ENCODE results near the gene GFM1. TPM values are rescaled to one million over a fixed set of nuclear protein-coding genes. Genes with fewer than 3 reads are reported as not detected.

Gene GFM1
- total RNA-seq, 2 donors from 2014 or later: 41.9 to 50.9 TPM

DNA sequence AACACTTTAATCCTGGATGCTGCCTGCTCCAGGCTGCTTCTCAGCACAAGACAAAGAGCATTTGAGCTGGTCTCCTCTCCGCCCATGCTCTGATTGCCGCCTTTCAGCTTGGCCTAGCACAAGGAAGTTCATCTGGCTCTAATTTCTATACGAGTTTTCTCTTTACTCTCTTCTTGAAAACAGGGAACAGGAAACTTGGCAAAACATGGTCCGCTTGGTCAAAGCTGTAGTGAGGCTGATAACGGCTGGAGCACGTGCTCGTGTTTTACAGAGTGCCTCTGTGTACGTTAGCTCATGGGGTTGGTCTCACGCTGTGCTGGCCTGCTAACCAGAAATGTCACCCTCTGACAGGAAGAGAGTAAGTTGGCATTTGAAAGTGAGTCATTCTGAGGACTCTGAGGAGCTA is 68.8 kb downstream of the GFM1 start:
- intact Hi-C loops (cut with DNase I): no loop called here
- DNase-seq: peak; percentile 78
- ATAC-seq: peak; percentile 72 to 80

DNA sequence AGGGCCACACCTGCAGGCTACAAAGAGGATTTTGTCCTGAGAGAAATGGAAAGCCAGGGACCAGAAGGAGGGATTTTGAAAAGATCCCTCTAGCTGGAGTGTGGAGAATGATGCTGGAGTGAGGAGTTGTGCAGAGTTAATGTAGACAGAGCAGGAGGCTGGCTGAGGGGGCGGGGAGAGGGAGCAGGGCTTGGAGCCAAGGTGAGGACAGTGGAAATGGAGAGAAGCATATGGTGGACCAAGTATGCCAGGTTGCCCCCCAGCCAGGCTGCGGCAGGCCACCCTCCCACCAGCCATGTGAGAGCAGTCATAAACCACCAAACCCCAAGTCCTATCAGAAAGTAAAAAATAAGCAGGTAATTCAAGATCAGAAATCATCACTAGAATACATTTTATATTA is 73.2 kb downstream of the GFM1 start:
- DNase-seq (no peak), ATAC-seq (peak in 1 of 2 donors; percentile 7)
- intact Hi-C loops (cut with DNase I): no loop called here

DNA sequence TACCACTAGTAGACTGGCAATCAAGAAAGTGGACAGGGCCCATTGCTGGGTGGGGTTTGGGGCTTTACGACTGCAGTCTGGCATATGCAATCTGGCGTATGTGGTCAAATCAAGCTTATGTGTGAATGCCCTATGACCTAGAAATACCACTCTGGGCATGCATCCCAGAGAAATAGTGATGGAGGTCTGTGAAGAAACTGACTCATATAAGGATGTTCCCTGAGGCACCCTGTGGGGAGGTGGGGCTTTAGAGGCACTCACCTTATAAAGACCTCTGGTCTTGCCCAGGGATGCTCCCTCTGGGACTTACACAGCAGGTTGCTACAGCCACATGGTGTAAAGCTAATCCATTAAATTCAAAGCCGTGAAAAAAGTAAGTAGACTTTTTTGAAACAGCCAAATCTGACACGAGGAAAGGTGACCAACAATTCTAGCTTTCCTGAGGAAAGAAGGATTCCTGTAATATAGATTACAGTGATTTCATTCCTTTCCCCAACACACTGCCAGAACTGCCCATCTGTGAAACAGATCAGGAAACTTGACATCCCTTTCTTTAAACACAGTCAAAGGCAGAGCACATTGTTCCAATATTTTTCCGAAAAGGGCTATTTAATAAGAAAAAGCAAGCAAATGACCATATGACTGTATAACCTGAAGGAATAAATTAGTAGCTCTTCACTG is 74.3 kb downstream of the GFM1 start:
- intact Hi-C loops (cut with DNase I): no loop called here
- peak; percentile 36 to 64 for ATAC-seq
- DNase-seq: no peak

DNA sequence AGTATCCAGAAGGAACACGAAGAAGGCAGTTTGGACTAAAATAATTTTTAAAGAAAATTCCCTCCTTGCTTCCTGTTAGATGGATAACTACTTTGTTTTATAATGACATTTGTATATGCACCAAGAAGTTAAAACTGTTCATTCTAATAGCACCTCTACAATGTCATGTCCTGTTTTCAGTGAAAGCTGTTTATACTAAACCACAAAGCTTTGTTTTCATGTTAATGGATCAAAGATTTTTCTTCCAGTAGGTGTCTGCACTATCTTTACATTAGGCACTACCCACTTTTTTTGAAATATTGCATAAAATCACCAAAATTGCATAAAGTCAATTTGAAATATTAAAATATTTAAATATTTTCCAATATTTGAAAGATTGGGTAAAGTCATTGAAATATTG is 77.8 kb downstream of the GFM1 start:
- ATAC-seq (no peak), DNase-seq (no peak)
- intact Hi-C loops (cut with DNase I): no loop called here

DNA sequence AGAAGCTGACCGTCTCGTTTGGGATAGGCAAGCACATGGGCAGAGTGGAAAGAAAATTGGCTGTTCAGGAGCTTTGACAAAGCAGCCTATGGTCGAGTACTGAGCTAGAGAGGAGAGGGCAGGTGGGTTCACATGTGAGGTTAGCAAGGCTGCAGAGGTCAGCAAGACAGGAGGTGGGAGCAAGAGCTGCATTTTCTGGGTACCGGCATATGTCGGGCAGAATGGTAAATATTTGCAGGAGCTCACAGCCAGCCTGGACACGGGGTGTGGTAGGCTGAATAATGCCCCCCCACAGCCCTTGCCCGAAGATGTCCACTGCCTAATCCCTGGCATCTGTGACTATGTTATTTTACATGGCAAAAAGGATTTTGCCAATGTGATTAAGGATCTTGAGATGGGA is 79.7 kb downstream of the GFM1 start:
- intact Hi-C loops (cut with DNase I): no loop called here
- no peak for DNase-seq
- no peak for ATAC-seq

DNA sequence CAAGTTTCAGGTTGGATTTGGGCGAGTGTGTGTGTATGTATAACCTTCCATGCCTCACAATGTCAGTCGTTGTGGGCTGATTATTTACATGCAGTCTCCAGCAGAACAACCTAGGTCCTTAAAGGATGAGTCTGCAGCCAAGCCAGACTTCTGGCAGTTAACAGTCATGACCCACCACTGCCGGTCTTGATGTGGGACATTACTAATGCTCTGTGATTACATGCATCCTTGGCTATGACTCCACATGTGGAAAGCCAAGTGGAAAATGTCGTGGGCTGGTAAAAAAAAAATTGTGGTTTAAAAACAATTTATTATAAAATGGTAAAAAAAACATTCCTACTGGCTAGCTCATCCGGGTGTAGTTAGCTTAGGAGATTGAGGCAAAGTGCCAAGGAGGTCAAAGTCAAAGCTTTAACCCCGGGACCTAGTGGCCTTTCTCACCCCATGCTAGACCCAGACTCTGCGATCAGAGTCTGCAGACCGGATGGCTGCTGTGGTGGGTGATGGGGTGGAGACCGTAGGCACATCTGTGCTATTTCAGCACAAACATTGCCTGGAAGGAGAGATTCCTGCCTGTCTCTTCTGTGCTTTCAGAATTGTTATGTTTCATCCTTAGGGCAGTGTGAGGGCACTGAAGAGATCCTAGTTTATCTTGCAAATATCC is 81.2 kb downstream of the GFM1 start:
- intact Hi-C loops (cut with DNase I): loop anchor here in 1 of 2 donors (2.0 kb wide), 1 partner anchor 65 kb away; no protein-coding TSS in a partner anchor
- DNase-seq: peak; percentile 65
- peak; percentile 63 to 88 for ATAC-seq

DNA sequence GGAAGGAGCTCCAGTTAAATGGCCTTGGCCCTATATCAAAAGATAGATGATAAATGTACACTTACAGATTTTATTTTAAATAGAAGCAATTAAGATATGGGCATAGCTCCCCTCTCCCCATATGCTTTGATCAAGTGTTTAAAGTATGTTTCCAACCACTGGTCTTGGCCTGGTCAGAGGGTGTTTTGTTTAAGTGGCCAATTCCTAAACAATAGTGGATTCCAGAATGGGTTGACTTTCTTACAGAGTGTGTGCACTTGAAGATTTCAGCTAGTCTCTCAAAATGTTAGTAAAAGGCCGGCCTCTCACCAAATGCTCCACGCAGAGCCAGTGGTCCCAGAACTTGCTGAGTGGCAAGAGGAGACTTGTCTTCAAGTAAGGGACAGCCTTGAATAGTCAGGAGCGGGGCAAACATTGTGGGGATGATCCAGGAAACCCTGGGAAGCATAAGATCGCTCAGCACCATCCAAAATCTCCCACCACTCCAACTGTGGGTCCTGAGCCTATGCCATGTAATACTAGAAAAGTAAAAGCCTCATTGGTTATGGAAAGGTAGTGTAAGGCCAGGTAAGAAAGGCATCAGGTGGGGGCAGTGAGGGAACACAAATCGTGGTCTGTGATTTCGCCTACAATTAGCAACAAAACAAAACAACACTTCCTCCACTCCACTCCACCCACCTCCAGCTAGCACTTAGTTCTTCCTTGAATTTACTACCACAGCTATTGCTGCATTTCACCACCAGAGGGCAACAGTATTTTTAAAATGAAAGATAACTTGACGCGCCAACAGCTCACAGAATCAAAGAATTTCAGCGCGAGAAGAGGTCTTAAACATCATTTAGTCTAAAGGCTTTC is 83.1 kb downstream of the GFM1 start:
- intact Hi-C loops (cut with DNase I): loop anchor here (1.0 to 2.0 kb wide), 2 partner anchors 63 to 65 kb away; no protein-coding TSS in a partner anchor
- ATAC-seq (peak in 1 of 2 donors; percentile 2), DNase-seq (no peak)

DNA sequence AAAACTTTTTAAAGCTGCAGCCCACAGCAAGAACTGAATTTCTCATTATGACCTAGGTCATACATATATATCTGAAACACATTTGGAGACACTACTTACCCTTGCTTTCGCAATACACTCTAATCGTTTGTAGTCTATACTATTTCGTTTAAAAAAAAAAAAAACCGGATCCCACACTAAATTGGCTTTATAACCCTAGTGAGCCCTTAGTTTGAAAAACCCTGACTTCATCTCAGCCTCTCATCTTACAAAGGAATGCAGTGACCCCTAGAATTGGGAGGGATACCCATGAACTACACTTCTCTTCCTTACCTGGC is 83.7 kb downstream of the GFM1 start:
- intact Hi-C loops (cut with DNase I): no loop called here
- DNase-seq (no peak), ATAC-seq (no peak)

DNA sequence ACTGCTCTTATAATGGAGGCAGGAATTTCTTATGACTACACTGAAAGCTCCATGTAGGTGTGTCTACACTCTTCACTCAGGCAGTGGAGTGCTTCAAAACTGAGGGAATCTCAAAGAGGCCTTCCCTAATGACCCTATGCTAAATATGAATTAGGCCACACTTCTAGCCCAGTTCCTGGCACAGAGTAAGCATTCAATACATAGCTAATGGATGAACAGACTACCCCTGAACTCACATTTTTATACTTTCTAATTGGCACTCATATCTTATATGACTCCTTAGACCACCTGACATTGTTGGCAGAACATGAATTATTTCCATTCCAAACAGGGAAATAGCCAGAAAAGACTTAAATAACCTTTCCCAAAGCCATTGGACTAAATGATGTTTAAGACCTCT is 84.5 kb downstream of the GFM1 start:
- intact Hi-C loops (cut with DNase I): no loop called here
- ATAC-seq (no peak), DNase-seq (no peak)

DNA sequence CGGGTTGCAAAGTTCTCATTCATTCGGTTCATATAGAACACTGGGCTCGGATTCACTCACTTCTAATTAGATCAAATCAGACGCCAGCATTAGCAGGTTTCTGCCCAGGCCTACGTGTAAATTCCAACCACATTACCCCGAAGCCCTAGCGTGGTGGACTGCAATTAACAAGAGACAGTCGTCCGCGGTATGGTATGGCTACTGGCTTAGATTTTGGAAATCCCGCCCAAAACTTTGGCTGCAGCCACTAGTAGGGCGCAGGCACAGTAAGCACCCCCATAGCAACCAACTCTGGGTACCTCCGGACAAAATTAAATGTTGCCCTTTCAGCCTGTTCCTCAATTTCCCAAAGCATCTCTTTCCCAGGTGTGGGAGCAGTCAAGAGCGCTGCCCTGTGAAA is 87.2 kb downstream of the GFM1 start:
- no peak for DNase-seq
- intact Hi-C loops (cut with DNase I): no loop called here
- ATAC-seq: peak in 1 of 2 donors; percentile 0

DNA sequence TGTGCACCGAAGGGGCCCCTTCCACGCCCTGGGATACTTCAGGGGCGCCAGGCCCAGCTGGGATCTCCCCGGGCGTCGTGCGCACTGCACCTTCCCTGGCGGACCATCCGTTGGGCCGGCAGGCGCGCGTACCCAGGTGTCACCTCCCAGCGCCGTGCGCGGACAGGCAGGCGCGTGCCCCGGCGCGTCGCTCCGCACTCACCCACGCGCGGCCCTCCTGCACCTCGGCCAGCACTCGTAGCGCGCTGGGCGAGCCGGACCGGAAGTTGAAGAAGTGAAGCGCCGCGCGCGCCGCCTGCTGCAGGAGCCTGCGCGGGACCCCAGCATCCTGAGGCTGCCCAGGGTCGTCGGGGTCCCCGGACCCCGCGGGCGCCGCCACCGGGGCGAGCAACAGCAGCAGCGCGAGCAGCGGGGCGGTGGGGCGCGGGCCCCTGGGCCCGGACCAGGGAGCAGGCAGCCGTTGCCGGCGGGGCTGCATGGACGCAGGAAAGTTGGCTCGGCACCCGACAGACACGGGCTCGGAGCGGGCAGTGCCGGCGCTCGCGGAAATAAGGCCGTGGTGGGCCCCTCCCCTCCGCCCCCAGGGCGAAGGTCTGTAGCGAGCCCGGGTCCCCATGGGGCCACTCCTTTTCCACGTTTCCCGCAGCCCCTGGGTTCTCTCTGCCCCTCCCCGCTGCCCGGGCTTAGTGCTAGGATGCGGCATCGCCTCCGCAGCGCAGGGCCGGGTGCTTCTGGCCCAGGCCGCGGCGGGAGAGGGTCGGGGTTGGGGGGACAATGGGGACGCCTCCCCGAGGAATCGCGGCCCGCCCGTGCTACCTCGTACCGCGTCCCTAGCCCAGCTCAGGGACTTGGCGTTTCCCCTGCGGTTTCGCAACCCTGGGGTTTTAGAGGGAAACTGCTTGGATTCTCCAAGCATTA is 87.9 kb downstream of the GFM1 start, which contains the start of gene RARRES1:
TSS of gene RARRES1 (minus strand) at position 520 of the 918 bp plus-strand sequence. CDS start at position 478, 42 bp downstream.
- peak; percentile 81 for DNase-seq
- peak; percentile 83 to 88 for ATAC-seq
- intact Hi-C loops (cut with DNase I): no loop called here

DNA sequence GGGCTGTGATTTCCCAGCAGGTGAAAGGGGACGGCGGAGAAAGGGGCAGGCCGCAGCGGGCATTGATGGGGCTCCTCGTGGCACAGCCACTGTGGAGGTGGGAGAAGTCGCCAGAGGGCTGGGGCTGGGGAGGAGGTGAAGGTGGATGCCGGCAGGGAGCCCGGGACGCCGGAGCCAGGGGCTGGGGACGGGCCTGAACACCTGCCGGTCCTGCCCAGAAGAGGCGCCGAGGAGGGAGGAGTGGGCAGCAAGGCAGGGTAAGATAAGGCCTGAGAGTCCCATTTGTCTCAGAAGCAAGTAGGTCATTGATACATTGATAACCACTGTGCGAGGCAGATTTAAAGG is 88.5 kb downstream of the GFM1 start:
- DNase-seq (no peak), ATAC-seq (peak in 1 of 2 donors; percentile 24)
- intact Hi-C loops (cut with DNase I): no loop called here

DNA sequence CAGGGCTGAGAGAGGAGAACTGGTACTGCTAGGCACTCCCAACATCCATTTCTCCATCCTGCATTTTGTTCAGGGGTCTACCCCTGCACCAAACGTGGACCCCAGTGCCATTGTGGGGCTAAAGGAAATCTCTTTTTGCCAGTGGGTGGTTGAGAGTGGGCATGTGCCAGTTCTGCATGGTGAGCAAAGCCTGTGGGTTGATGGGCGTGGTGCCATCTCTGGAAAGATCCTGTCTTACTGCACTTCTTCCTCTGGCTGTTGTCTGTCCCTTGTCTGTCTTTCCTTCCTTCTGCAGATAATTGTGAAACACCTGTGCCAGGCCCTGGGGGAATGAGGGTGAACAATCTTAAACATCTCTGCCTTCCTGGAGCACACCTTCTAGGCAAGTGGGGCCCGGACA is 89.3 kb downstream of the GFM1 start:
- intact Hi-C loops (cut with DNase I): no loop called here
- DNase-seq (no peak), ATAC-seq (no peak)

DNA sequence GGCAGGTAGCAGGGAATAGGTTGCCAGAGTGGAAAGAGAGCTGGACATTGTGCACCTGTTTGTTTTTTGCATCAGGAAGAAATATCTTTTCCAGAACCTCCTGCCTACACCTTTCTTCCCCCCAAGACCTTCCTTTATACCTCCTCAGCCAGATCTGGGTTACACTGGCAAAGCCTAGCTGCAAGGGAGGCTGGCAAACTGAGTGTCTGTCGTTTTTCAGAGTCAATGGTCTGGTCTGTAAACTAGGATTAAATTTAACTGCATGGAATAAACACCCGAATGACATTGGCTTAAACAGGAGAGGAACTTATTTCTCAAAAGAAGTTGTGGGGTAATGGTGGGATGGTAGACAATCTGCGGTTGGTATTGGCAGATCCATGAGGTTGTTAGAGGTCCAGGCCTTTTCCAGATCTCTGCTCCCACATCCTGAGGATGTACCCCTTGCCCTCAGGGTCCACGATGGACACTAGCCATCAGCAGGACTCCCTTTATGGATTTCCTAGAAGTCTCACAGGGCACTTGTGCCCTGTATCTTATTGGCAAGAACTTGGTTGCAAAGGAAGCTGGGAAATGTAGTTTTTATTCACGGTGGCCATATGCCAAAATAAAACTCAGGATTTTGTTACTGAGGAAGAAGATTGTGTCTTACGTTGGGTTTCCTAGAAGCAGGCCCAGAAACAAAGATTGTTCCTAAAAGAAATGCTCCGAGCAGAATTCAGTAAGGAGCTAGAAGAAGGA is 91.1 kb downstream of the GFM1 start:
- ATAC-seq (no peak), DNase-seq (no peak)
- intact Hi-C loops (cut with DNase I): no loop called here

DNA sequence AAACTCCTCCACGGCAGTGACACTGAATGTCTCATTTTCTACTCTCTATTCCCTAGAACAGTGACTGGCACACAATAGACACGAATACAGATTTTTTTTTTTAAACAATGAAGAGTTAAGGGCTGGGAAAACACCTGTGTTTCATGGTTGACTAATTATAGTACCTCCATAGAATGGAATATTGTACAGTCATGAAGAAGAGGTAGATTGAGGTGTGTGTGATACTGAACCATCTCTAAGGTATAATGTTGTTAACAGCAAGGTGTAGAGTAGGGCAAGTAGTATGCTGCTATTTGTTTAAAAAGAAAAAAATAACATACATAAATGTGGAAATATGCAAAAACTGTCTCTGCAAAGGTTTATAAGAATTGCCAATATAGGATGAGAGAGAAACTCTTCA is 93.1 kb downstream of the GFM1 start:
- no peak for ATAC-seq
- intact Hi-C loops (cut with DNase I): no loop called here
- no peak for DNase-seq

DNA sequence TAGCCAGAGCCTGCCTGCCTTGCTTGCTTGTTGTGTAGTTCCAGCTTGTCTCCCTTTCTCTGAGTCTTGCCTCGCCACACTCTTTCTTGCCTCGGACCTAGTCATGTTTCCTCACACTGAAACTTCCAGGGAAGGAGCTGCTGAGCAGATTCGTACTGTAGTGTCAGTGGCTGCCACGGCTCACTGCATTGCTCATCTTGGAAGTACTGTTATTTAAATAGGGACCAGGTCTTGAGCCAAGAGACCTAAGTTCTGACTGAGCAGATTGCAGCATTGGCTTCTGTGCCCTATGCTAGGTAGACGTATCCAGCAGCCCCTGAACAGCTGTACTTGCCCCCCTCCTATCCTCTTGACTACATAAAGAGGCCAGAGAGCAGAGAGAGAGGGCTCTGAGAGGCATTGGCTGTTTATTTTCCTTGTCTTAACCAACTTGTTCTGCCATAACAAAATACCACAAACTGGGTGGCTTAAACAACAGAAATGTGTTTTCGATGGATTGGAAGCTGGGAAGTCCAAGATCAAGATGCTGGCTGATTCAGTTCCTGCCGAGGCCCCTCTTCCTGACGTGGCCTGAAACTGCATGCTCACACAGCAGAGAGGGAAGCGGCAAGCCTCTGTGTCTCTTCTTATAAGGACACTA is 93.8 kb downstream of the GFM1 start:
- ATAC-seq (no peak), DNase-seq (no peak)
- intact Hi-C loops (cut with DNase I): no loop called here

DNA sequence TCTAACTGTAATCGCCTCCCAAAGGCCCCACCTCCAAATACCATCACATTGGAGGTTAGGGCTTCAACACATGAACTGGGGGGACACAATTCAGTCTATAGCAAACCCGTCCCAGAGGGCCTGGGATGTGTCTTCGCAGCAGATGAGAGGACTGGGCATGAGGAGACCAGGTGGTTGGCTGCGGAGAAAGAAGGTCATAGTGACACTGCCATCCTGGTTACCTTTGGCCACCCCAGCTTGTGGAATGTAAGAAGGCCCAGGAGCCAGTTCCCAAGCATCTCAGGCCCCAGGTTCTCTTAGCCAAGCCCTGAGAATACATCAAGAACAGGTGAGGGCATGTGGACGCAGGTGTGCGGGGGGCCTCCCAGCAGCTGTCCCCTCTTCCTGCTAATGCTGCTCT is 94.3 kb downstream of the GFM1 start:
- ATAC-seq (no peak), DNase-seq (no peak)
- intact Hi-C loops (cut with DNase I): no loop called here

DNA sequence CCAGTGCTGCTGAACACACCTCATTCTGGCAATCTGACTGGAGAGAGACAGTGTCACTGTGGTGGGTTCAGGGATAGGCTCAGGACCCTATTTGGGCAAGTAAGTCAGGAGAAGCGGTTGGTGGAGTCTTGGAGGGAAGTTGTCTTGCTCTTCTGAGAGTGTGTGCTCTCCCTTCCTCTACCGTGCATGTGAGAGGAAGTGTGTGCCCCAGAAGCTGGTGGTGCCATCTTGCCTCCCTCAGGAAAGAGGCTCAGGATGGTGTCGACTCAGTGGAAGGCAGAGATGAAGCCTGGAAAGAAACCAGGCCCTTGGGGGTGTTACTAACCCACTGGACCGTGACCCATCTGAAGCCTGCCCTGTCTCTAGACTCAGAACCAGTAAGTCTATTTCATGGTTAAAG is 94.8 kb downstream of the GFM1 start:
- DNase-seq (no peak), ATAC-seq (no peak)
- intact Hi-C loops (cut with DNase I): no loop called here

All from left cardiac atrium (tissue), 4 donors.